HG02870 (cell line): ENCODE measurements around the gene LINGO1.

Experiments used
- ATAC-seq: cut with Tn5 transposase; IDR thresholded peaks from one replicate; pipeline ENCODE4 v1.9.1; 2021; ENCODE audit warnings: mild to moderate bottlenecking, moderate library complexity; ENCODE audit not compliant: unreplicated experiment

Gene LINGO1

GRCh38 chr15:77657634-77658238 lies 25.0 kb upstream of the LINGO1 start:
- ATAC-seq = no peak

GRCh38 chr15:77656294-77656693 lies 23.6 kb upstream of the LINGO1 start:
- ATAC-seq = no peak

GRCh38 chr15:77654975-77655374 lies 22.3 kb upstream of the LINGO1 start:
- no peak for ATAC-seq

GRCh38 chr15:77653832-77654480 lies 21.2 kb upstream of the LINGO1 start:
- ATAC-seq = no peak

GRCh38 chr15:77650265-77650664 lies 17.6 kb upstream of the LINGO1 start:
- ATAC-seq = no peak

DNA sequence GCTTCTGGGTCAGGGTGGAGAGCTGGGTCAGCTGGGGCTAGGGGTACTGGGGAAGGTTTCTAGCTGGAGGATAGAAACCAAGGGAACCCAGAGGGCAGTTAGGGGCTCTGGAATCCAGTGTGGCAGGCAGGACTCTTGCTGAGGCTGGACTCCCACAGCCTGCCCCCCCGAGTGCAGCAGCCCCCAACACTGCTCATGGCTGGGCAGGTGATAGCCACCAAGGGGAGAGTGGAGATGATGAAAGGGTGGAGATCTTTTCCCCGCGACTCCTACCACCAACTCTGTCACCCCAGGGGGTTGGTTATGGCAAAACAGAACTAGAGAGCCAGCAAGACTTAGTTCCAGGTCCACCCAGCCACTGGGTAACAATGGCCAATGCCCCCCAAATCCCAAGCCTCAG lies 16.9 kb upstream of the LINGO1 start:
- ATAC-seq = no peak

DNA sequence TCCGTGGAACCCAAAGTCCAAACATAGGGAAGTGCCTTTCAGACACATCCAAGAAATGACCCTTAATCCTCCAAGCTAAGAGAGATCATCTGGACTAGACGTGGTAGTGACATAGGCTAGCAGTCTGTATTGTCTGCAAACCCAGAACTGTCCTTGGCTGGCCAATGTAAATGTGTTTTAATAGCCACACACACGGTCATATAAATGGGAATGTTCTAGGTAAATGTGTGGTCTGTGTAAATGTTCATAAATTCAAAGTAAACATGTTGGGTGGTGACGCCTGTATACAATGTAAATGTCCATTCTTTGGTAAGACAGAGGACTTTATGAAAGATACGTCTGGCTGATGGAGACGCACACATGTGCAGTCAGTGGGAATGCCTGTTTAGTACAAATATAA lies 16.3 kb upstream of the LINGO1 start:
- ATAC-seq = no peak

- no peak for ATAC-seq
Measured at GRCh38 chr15:77647961-77648360, 15.2 kb upstream of the LINGO1 start.

GRCh38 chr15:77646104-77646694 lies 13.5 kb upstream of the LINGO1 start:
- no peak for ATAC-seq

- ATAC-seq = no peak
Measured at GRCh38 chr15:77645602-77646001, 12.9 kb upstream of the LINGO1 start.

GRCh38 chr15:77644543-77645247 lies 12.0 kb upstream of the LINGO1 start:
- no peak for ATAC-seq

DNA sequence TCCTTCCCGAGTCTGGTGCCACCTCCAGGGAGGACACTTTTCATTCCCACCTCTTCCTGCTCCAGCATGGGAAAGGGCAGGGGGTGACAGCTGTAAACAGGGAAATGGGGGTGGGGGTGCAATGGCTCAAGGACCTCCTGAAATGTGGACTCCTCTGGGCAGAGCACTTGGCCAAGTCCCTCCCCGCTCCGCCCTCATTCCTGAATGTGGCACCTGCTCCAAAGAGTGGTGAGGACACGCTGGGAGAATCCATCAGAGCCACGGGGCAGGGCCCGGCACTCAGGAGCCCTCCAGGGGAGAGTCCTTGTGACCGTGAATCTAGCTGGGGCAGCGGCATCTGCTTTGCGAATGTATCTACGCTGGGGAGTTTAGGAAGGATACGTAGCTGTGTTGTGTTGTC lies 11.1 kb upstream of the LINGO1 start:
- no peak for ATAC-seq

DNA sequence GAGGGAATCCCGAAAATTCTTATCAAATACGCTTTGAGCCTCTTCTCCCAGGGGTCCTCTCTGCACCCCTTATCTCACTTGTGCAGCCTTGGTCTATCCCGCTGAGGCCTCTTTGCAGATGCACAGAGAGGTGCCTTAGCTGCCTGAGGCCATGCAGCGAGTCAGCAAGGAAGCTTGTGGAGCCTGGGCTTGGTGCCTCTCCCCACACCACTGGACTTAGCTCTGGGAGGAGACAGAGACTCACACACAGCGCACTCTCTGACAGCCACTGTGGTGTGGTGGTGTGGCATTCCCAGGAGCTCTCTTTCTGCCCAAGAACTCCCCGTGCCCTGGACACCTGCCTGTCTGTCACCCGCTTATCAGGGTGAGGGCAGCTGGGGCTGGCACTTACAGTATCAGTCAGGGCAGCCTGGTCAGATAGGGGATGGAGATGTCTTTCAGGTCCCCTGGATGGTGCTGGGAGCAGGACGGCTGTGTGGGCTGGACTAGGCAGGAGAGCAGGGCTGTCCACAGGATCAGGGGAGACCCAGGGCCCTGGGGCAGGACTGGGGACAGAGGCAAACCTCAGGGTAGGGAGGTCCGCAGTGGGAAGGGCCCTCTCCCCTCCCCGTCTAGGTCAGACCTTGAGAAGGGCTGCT lies 10.2 kb upstream of the LINGO1 start:
- no peak for ATAC-seq

GRCh38 chr15:77641999-77642398 lies 9.3 kb upstream of the LINGO1 start:
- no peak for ATAC-seq

DNA sequence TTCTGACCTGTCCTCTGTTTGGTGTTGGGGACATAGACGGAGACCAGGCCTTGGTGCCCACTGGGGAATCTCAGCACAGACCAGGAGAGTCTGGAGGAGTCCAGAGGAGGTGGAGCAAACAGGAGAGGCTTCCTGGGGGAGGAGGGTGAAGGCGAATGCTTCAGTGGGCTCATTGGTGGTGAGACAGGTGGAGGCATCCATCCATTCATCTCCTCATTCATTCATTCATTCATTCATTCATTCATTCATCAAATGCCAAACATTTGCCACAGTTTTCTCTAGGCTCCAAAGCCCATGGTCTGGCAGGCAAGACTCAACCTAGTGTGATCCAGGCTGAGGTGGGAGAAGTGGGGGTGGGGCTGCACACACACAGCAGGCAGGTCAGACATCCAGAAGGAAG lies 7.9 kb upstream of the LINGO1 start:
- ATAC-seq = no peak

- no peak for ATAC-seq
Measured at GRCh38 chr15:77639431-77639830, 6.7 kb upstream of the LINGO1 start.

DNA sequence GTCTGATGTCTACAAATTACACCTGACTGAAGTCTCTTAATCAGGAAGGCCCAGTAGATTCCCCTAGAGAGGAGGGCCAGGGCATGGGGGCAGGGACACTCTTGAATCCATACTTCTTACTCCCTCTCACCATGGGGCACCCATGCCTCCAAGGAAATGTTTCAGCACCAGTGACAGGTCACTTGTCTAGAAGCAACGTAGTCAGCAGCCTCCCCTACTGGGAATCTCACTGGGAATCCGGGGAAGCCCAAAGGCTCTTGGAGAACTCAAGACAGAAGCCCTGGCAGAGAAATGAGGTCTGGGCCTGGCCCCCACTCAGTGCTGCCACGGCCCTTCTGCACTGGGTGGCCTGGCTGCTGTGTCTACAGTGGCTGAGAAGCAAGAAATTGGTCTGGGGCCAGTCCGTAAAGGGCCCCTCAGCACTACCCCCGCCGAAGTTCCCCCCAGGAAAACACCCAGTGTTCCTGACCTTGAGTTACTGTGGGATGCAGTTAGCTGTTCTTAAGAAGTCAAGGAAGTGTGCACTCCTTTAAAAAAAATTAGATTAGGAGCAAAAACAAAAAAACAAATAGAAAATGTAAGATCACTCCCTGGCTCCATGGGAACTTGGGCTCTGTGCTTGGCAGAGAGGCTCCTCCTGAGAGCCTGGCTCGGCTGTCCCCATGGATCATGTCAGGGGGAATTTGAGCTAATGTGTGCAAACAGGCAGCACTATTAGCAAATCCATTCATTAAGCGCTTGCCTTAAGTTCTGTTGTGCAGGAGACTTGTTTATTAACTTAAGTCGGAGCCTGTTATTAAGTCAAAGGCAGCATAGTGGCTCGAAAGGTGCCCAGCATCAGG lies 5.4 kb upstream of the LINGO1 start:
- ATAC-seq = no peak

DNA sequence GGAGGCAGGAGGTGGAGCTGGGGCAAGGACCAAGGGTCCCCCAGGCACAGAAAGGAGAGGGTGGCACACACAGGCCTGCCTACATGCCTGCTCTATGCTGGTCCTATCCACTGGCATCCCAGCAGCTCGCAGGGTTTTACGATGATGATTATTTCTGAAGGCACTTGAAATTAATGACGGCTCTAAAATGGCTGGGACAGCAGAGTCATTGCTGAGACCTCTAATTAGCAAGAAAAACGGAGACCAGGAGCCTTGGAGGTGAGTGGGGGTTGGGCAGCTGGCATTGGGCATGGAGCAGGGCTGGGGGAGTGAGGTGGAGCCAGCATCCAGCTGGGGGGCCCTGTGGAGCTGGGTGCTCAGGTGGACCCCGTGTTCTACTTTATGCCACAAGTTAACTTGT lies 3.5 kb upstream of the LINGO1 start:
- ATAC-seq = no peak

DNA sequence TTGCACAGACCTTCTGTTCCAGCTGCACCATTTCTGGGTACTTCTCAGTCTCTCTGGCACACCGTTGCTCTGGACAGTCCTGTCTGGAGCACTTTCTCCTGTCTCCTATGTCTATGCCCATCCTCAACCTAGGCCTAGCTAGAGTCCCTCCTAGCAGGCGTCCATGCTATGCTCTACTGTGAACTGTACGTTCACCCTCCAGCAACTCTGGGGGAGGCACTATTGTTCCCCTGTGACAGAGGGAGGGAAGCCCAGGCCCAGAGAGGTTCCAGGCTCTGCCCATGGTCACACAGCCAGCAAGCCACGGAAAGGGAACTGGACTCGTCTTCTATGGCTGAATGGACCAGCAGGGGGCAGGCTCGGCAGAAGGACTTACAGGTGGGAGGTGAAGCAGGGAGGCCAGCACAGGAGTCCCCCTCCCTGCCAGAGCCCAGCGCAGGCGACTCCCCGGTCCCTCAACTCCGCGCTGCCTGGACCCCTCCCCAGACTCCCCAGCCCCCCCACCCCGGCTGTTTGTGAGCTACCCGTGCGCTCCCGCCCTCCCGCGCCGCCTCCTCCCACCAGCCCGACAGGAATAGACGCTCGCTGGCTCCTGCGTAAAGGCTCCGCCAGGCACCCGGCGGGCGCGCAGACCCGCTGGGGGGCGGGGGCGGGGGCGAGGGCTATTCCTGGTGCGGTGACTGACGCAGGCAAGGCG lies 1.7 kb upstream of the LINGO1 start:
- no peak for ATAC-seq

DNA sequence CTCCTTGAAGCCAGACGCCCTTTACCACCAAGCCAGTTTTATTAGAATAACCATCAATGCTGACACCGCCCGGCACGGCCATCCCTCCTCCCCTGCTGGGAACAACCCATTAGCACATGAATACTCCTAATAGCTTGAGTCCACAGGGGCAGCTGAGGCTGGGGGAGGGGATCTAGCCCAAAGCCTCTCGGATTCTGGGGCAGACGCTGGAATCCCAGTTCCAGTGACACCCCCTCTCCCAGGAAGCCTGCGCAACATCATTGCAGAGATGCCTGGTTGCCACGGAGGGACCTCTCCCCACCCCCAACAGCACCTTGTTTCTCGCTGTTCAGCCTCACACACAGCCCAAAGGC lies 1.2 kb upstream of the LINGO1 start:
- no peak for ATAC-seq
